Raji (cell line): ENCODE results near the gene LDLRAD4.

Experiments used
- POLR2A ChIP-seq: IDR thresholded peaks from 2 replicates; pipeline ENCODE4 v1.6.1; 2011; ENCODE audit warnings: low read depth, low read length, control low read depth; ENCODE audit not compliant: insufficient read depth

The LDLRAD4 gene

DNA sequence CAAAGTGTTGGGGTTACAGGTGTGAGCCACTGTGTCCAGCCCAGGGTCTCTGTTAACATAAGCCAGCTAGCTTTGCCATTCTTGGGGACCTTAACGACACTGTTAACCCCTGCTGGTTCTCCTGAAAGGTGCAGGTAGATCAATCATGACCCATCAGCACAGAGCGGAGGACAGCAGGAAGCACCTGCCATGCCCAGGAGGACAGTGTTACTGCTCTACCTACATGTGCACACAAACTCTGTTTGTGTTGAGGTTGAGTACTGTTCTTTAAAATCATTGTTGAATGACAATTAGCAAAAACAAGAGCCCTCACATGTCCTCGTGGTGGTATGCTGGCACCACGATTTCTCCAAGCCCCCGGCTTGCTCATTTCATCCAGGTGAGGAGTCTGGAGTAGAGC is 386.9 kb downstream of the LDLRAD4 start:
- no peak for TF ChIP-seq POLR2A

GRCh38 chr18:13605901-13606300 is 387.3 kb downstream of the LDLRAD4 start:
- no peak for TF ChIP-seq POLR2A

- no peak for TF ChIP-seq POLR2A
Observed at GRCh38 chr18:13606604-13607254, 388.2 kb downstream of the LDLRAD4 start.

DNA sequence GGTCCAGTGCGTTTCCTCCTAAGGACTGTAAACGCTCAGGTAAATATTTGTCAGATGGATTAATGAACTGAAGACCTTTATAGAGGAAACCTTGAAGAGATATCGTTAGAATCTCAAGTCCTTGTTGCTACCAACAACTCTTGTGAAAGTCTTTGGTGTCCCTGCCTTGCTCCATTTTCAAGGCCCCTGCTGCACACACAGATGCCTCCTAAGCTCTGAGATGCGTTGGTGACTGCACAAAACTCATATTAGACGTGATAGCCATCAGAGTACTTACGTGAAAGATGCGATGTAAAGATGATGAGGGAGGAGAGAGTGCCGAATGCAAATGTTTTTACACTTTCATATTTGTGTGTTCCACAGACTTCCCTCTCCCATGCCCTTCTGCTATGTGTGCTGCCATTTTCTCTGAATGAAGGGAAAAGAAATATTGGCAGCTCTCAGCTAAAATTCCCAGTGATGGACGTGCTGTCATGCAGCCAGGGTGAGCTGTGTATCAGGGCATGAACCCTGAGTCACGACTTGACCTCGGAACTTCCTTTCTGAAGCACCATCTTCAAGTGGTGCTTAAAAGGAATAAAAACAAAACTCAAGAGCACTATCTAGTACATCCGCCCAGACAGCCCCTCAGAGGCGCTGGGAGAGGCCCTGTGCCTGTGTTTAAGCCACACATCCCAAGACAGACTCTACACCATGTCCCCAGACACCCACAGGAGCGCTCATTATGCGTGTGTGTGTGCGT is 390.4 kb downstream of the LDLRAD4 start:
- no peak for TF ChIP-seq POLR2A

DNA sequence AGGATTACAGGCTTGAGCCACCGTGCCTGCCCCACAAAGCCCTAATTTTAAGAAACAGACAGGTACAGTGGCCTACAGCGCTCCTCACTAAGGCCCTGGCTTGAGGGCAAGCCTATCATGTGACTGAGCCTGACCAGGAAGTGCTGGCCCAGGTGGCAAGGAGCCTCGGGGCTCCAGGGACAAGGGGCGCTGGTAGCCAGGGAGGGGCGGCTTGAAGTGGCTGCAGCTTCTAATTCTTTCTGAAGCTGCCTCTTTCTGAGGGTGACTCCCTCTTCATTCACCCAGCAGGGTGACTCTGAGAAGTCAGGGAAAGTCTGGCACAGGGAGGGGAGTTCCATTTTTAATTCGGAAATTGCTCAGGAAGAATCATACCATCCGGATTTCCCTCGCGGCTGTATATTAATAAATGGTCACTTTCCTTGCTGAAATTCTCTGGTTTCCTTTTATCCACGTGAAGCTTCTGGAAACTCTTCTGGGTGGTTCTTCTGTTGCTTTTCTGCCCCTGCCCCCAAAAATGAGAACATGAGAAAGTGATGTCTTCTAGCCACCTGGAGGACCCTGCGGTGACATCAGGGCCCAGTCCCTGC is 392.1 kb downstream of the LDLRAD4 start:
- TF ChIP-seq POLR2A, result no peak

- TF ChIP-seq POLR2A, result no peak
Observed at GRCh38 chr18:13611142-13611600, 392.6 kb downstream of the LDLRAD4 start.

DNA sequence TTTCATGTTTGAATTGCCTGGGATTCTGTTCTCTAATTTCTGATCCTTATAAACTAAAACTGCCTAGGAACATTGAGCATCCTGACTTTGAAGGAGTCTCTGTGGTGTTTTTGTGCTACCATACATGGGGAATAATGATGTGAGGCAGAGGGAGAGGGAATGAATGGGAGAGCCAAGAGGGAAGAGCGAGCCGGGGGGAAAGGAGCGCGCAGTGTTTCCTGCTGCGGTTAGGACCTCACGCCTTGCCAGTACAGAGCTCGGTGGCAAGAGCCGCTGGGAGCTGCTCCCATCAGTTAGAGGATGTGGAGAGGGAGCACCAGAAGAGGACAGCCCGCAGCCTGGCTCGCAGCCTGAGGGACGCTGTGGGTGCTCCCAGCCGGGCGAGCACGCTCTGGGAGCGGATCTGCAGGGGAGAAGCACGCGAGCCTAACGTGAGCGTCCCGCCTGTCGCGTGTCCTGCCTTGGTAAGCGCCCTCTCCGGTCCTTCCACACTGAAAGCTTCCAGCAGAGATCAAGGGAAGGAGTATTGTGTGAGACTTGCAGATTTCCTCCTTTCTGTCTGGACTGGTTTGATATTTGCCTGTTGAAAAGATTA is 393.1 kb downstream of the LDLRAD4 start:
- no peak for TF ChIP-seq POLR2A

- TF ChIP-seq POLR2A, result no peak
Observed at GRCh38 chr18:13612196-13612997, 393.8 kb downstream of the LDLRAD4 start.

- no peak for TF ChIP-seq POLR2A
Observed at GRCh38 chr18:13613099-13613498, 394.5 kb downstream of the LDLRAD4 start.

DNA sequence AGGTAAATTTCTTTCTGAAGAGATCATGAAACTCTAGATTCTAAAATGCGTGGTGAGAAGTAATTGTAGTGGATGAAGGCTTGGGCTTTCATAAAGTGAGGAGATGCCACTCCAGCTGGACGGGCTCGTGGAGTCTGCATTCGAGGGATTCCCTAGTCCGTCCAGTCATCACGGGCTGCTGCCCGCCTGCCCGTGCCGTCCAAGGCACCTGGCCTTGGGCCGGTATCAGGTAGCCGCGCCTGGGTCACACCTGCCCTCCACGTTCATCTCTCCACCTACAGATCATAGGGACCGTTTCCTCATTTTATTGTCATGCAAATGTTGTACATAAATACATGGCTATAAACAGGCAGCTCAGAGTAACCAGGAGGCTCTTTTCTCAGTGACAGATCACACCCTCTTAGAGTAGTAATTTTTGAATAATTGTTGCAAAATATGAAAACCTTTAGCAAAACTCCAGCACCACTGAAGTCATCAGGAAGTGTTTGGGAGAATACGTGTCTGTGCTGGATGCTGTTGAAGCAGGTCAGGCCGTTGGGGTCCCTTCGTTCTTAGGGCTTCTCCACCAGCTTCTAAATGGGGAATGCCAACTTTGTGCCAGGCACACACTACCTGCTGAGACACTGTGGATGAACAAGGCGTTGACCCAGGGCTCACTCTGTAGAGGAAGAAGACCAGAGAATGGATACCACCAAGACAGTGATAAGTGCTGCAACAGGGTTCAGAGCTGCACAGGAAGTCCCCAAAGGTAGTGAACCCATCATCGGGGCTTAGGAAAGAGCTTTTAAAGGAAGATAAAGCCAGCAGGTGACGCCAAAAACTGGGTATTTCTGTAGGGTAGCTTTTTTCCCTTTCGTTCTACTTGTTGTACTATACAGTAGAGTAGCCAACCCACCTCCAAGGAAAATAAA is 395.3 kb downstream of the LDLRAD4 start:
- TF ChIP-seq POLR2A, result no peak

GRCh38 chr18:13614641-13615288 is 396.2 kb downstream of the LDLRAD4 start:
- TF ChIP-seq POLR2A, result no peak

DNA sequence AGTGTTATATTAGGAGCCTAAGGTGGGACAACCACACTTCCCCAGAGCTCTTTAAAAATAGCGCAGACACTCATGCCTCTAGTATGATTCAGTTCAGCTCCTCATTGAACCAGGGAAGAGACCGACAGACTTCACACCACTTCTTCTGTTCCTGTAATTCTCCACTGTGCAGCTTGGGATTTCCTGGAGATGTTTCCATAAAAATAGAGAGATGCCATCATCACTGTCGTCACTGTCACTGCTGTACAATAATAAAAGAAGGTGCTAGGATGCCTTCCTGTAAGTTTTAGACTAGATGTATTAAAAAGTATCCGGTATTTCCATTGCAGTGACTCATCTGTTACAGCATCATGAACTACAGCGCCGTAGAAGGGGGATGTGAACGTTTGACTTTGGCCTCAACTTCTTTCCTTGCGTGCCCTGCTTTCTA is 396.9 kb downstream of the LDLRAD4 start:
- no peak for TF ChIP-seq POLR2A

DNA sequence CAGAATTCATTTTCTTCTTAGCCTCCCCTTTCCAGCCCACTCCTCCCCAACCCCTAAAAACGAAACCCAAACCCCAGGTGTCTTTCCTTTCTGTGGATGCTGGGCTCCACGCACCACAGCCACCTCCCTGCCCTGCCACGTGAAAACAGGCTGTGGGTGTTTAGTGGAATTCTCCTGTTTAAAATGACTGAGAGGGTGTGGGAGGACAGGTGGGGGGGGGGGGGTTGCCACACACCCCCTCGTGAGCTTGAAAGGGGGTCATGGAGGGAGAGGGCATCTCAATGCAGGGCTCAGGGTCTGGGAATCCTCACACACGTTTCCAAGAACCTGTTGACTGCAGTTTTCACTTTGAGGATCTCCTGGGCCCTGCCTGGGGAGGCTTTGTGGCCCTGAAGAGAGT is 397.5 kb downstream of the LDLRAD4 start:
- no peak for TF ChIP-seq POLR2A
